ENCODE results near the gene HSD17B14. TPM values are rescaled to one million over a fixed set of nuclear protein-coding genes. Genes with fewer than 3 reads are reported as not detected.
A peak's percentile ranks its signal among the peaks of the same experiment; 100 is the strongest.
"Not testable (repeated sequence)": the region's sequence is repeated elsewhere in the genome, so short reads cannot be mapped to it uniquely, and the experiment has no call there.

The HSD17B14 gene
- total and polyA plus RNA-seq, 5 experiments from 2014 or later: 0.62 to 1.7 (median 0.95) TPM; not detected in 1

DNA sequence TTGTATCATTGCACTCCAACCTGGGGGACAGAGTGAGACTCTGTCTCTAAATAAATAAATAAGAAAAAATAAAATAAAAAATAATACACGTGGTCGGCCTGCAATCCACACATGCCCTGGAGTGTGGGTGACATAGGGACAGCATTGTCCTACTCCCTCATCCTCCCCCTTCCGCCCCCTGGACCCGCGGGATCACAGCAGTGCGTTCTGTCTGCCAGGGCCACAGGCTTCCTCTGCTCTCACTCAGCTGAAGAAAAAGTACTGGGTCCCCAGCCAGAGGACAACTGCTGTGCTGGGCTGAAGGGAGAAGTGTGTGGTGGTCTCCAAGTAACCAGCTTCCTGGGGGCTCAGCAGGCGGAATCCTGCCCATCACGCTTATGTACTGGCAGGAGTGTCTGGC is 31.8 kb downstream of the HSD17B14 start:
- H3K27ac Mint-ChIP-seq: no peak overlapping the region
- no peaks in the 10 kb centered on the region for H3K27me3 Mint-ChIP-seq

DNA sequence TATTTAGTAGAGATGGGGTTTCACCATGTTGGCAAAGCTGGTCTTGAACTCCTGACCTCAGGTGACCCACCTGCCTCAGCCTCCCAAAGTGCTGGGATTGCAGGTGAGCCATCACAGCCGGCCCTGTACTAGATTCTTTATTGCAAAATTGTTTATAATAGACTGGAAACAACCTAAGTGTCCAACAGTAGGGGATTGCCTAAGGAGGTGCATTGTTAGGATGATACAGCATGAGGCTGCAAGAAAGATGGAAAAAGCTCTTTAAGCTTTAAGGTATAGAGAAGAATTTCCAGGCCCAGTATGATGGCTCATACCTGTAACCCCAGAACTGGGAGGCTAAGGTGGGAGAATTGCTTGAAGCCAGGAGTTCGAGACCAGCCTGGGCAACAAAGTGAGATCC is 33.7 kb downstream of the HSD17B14 start:
- Mint-ChIP-seq H3K27ac (peak overlapping the region in 1 of 10 donors; percentile 47), H3K9me3 (no peaks in the 10 kb centered on the region), H3K27me3 (no peaks in the 10 kb centered on the region), H3K36me3 (peaks cover 0 to 2% (median 0%) of the 10 kb centered on the region in 3 donors), H3K4me1 (peaks cover 0 to 8% (median 4%) of the 10 kb centered on the region in 4 donors), H3K4me3 (no peak overlapping the region)
- no peak for ATAC-seq
- POLR2A ChIA-PET: interaction anchor here (0.8 kb wide), 1 partner anchor 82 kb away, joined by 3 read pairs; no protein-coding TSS in a partner anchor
- no peak for DNase-seq

More for the DNA sequence above, 31.8 kb downstream of the HSD17B14 start:
- H3K36me3 Mint-ChIP-seq: peaks cover 0 to 4% (median 0%) of the 10 kb centered on the region in 3 donors
- DNase-seq (no peak), ATAC-seq (no peak)
- no peaks in the 10 kb centered on the region for H3K9me3 Mint-ChIP-seq
- H3K4me1 Mint-ChIP-seq: peaks cover 6 to 19% (median 16%) of the 10 kb centered on the region in 4 donors
- POLR2A ChIA-PET: no interaction called here
- H3K4me3 Mint-ChIP-seq: no peak overlapping the region

DNA sequence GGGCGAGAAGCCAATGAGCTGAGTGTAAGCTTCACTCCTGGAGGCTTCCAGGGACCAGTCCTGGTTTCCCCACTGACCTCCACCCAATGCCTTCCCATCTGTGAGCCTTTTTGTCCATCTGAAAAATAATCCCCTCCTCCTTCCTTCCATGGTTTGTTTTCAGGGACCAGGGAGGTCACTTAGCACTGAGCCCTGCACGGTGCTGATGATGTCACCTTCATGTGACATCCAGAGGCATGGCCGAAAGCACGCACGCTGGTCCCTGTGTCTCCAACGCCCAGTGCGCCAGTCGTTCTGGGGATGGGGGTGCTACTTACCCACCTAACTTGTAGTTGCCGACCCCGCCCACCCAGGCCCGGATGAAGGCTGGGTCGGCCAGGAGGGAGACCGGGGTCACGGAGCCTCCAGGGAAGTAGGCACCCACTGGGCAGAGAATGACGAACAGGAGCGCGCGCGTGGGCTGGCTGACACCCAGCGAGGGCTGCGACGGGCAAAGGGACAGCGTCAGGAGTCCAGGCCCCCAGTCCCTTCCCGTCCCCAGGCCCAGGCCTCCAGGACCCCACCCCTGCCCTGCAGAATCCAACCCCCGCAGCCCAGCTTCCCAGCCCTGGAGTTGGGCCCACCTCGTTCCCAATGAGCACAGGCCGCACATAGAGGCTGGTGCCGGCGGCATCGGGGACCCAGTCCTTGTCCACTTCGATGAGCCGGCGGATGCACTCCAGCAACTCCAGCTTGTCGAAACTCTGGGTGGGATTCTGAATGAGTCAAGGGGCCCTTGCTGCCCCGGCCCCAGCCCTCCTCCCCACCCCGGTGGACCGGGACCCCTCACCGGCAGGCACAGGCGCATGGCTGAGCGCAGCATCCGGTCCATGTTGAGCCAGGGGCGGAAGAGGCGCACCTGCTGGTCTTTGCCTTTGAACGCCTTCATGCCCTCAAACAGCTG is 36.7 kb downstream of the HSD17B14 start:
- DNase-seq (no peak), ATAC-seq (no peak)
- POLR2A ChIA-PET: no interaction called here
- H3K4me3 Mint-ChIP-seq: no peak overlapping the region
- H3K4me1 Mint-ChIP-seq: peaks cover 6 to 10% (median 6%) of the 10 kb centered on the region in 4 donors
- peaks cover 0 to 3% (median 0%) of the 10 kb centered on the region in 3 donors for H3K36me3 Mint-ChIP-seq
- H3K9me3 Mint-ChIP-seq: no peaks in the 10 kb centered on the region
- no peak overlapping the region for H3K27ac Mint-ChIP-seq
- H3K27me3 Mint-ChIP-seq: no peaks in the 10 kb centered on the region

DNA sequence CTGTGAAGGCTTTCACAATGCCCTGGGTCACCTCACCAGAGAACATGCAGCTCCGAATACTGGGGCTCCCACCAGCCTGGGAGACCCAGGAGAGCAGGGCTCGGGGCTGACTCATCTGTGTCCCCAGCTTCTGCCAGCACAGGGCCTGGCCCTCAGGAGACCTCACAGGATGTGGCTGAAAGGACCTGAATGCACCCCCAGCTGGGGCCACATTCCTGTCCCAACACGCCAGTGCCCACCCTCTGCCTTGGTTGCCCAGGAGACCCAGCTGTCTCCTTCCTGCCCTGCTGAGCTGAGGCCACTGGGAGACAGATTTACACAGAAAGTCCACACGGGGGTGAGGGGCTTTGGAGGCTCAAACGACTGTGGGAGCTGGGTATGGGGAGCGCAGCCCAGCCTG is 37.4 kb downstream of the HSD17B14 start:
- Mint-ChIP-seq H3K4me1 (peaks cover 6 to 14% (median 7%) of the 10 kb centered on the region in 4 donors), H3K4me3 (no peak overlapping the region), H3K27me3 (no peaks in the 10 kb centered on the region), H3K36me3 (peaks cover 0 to 3% (median 0%) of the 10 kb centered on the region in 3 donors), H3K27ac (no peak overlapping the region), H3K9me3 (no peaks in the 10 kb centered on the region)
- ATAC-seq (no peak), DNase-seq (no peak)
- POLR2A ChIA-PET: interaction anchor here (0.5 kb wide), 1 partner anchor 1587 kb away, joined by 3 read pairs; no protein-coding TSS in a partner anchor

DNA sequence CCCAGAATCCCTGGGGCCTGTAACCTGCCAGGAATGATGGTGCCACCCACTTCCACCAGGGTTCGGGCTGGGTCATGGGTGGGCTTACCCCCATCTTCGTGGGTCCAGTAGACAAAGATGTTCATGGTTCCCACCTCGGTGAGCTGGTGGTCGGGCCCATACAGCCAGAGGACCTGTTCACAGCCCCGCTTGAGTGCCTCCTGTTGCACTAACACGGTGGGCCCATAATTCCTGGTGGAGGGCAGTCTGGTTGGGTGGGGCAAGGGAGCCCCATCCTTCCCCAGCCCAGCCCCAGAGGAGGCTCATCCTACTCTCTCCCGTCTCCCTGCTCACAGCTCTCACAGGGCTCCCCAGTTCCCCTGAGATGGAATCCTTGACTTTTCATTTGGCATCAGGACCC is 39.2 kb downstream of the HSD17B14 start:
- H3K9me3 Mint-ChIP-seq: no peaks in the 10 kb centered on the region
- peaks cover 0 to 3% (median 0%) of the 10 kb centered on the region in 3 donors for H3K36me3 Mint-ChIP-seq
- ATAC-seq (no peak), DNase-seq (no peak)
- H3K4me3 Mint-ChIP-seq: no peak overlapping the region
- peaks cover 6 to 14% (median 7%) of the 10 kb centered on the region in 4 donors for H3K4me1 Mint-ChIP-seq
- no peaks in the 10 kb centered on the region for H3K27me3 Mint-ChIP-seq
- POLR2A ChIA-PET: no interaction called here
- H3K27ac Mint-ChIP-seq: peak overlapping the region in 3 of 10 donors; percentile 35 to 83 (median 53)

DNA sequence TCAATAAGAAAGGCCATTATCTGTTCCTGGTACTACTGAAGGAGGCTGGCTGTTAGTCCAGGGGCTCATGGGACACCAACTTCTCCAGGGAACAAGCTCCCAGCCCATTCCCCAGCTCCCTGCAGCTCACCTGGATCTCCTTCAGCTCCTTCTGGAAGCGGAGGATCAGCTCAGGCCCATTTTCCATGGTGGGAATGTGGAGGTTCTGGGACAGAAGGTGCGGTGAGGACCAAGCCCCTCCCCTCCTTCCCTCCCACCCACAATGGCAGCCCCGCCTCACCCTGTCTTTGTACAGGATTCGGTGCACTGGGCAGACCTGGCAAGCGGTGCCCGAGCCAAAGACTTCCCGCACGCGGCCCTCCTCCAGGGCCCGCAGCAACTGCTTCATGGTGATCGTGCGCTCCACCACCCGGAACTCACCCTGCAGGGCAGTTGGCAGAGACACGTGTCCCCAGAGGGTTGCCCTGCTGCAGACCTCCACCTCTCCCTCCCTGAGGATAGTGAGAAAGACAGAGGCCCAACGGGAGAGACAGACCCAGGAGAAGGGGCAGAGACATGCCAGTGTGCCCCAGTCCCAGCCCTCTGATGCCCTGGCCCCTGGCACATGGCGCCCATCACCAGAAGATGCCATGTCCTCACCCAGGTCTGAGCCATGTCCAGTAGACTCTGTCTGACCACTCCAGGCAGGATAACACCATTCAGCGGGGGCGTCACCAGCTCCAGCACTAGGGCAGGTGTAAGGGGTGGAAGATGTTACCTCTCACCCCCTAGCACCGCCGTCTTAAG is 39.8 kb downstream of the HSD17B14 start:
- H3K4me1 Mint-ChIP-seq: peaks cover 6 to 14% (median 7%) of the 10 kb centered on the region in 4 donors
- H3K36me3 Mint-ChIP-seq: peaks cover 0 to 3% (median 0%) of the 10 kb centered on the region in 3 donors
- no peak overlapping the region for H3K4me3 Mint-ChIP-seq
- H3K27me3 Mint-ChIP-seq: no peaks in the 10 kb centered on the region
- peak overlapping the region in 1 of 10 donors; percentile 75 for H3K27ac Mint-ChIP-seq
- no peaks in the 10 kb centered on the region for H3K9me3 Mint-ChIP-seq
- POLR2A ChIA-PET: interaction anchor here (1.0 to 2.2 kb wide), 7 partner anchors 10 to 169 kb away, joined by 3 to 21 read pairs (median 7); partner anchors contain the start of genes BCAT2, FTL and HSD17B14
- ATAC-seq: no peak
- DNase-seq: no peak

DNA sequence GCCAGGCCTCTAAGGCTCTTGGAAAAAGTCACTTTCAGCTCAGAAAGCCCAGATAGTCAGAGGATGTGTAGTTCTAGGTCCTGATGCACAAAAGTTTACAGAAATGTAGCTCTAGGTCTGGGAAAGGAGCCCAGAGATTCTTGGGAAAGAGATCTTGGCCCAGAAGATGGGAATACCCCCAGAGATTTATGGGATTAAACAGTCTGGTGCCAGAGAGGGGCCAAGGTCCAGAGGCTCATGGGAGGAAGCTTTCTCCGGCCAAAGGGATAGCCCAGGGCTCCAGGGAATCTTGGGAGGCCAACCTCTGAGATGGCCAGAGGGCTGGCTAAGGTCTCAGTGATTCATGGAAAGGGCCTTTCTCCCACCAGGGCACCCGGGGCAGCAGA is 40.6 kb downstream of the HSD17B14 start:
- DNase-seq (no peak), ATAC-seq (no peak)
- Mint-ChIP-seq H3K36me3 (peaks cover 0 to 3% (median 0%) of the 10 kb centered on the region in 3 donors), H3K4me3 (peak overlapping the region; percentile 83 to 98 (median 95)), H3K27me3 (no peaks in the 10 kb centered on the region), H3K27ac (peak overlapping the region; percentile 61 to 97 (median 93)), H3K4me1 (peaks cover 6 to 14% (median 7%) of the 10 kb centered on the region in 4 donors), H3K9me3 (no peaks in the 10 kb centered on the region)
- POLR2A ChIA-PET: interaction anchor here (0.6 to 2.2 kb wide), 12 partner anchors 11 to 198 kb away, joined by 3 to 21 read pairs (median 4); partner anchors contain the start of genes BCAT2, CA11, DBP and FTL

DNA sequence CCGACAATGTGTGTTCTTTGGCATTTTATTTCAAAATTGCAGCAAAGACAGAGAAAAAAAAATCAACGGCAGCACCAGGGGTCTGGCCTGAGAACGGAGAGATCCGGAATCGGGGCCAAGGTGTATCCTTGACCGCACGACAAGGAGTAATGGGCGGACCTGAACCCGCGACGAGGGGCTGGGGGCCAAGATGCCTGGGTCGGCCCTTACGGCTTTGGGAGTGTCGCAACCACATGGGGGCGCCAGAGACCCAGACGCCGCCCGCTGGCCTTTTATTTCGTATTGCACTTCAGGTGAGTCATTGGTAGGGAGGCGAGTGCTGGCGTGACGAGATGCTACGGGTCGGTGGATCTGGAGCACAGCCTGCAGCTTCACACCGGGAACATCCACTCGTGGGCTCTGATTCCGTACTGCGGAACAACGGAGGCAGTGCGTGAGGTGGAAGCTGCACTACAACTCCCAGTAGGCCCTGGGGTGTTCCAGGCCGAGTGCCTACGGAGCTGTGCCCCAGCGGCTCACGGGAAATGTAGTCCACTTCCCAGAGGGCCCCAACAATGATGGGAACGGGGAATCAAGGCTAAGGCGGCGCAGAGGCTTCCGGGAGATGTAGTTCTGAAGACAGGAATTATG is 41.1 kb downstream of the HSD17B14 start:
- Mint-ChIP-seq H3K9me3 (no peaks in the 10 kb centered on the region), H3K27me3 (no peaks in the 10 kb centered on the region), H3K4me3 (peak overlapping the region; percentile 83 to 98 (median 95)), H3K27ac (peak overlapping the region; percentile 61 to 97 (median 93)), H3K36me3 (peaks cover 0 to 3% (median 0%) of the 10 kb centered on the region in 3 donors), H3K4me1 (peaks cover 6 to 14% (median 7%) of the 10 kb centered on the region in 4 donors)
- DNase-seq: peak; percentile 76 to 91 (median 78)
- POLR2A ChIA-PET: interaction anchor here (0.6 to 2.2 kb wide), 12 partner anchors 12 to 199 kb away, joined by 3 to 21 read pairs (median 4); partner anchors contain the start of genes BCAT2, CA11, DBP and FTL
- peak; percentile 98 for ATAC-seq

DNA sequence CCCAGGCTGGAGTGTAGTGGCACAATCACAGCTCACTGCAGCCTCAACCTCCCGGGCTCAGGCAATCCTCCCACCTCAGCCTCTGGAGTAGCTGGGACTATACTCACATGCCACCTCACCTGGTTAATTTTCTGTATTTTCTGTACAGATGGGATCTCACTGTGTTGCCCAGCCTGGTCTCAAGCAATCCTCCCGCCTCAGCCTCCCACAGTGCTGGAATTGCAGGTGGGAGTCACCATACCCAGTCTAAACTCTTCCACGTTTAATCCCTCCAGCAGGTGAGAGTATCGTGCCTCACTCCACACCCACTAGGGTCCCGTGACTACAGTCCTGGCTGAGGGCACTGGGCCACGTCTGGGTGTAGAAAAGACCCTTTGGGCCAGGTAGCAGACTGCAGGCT is 42.0 kb downstream of the HSD17B14 start:
- no peaks in the 10 kb centered on the region for H3K9me3 Mint-ChIP-seq
- peak overlapping the region in 7 of 10 donors; percentile 26 to 98 (median 91) for H3K4me3 Mint-ChIP-seq
- H3K27me3 Mint-ChIP-seq: no peaks in the 10 kb centered on the region
- DNase-seq: no peak
- POLR2A ChIA-PET: interaction anchor here (0.6 to 2.2 kb wide), 3 partner anchors 43 to 171 kb away, joined by 5 to 21 read pairs (median 12); partner anchors contain the start of genes FTL and HSD17B14
- H3K4me1 Mint-ChIP-seq: peaks cover 6 to 14% (median 6%) of the 10 kb centered on the region in 4 donors
- ATAC-seq: no peak
- peak overlapping the region in 4 of 10 donors; percentile 38 to 92 (median 74) for H3K27ac Mint-ChIP-seq
- peaks cover 0 to 2% (median 0%) of the 10 kb centered on the region in 3 donors for H3K36me3 Mint-ChIP-seq

DNA sequence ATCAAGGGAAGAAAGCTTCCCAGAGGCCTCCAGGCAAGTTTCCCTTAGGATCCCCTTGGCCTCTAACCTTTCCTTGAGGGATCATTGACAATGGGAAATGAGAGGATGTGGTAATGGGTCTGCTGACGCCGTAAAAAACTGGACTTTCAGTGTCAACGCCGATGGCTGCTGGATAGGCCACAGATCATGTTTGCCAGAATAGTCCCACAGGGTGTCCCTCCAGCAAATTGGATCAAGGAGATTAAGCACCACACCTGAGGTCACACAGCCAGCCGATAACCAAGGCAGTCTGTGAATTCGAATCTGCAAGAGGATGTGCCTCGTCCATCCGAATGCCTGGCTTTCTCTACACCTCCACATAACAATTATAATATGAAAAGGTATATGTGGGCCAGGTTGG is 43.0 kb downstream of the HSD17B14 start:
- ATAC-seq (no peak), DNase-seq (no peak)
- POLR2A ChIA-PET: interaction anchor here (0.6 to 0.9 kb wide), 2 partner anchors 49 to 53 kb away, joined by 3 to 4 read pairs; no protein-coding TSS in a partner anchor
- no peak overlapping the region for H3K4me3 Mint-ChIP-seq
- H3K4me1 Mint-ChIP-seq: peaks cover 6 to 14% (median 6%) of the 10 kb centered on the region in 4 donors
- no peak overlapping the region for H3K27ac Mint-ChIP-seq
- peaks cover 0 to 2% (median 0%) of the 10 kb centered on the region in 3 donors for H3K36me3 Mint-ChIP-seq
- H3K9me3 Mint-ChIP-seq: no peaks in the 10 kb centered on the region
- H3K27me3 Mint-ChIP-seq: no peaks in the 10 kb centered on the region

DNA sequence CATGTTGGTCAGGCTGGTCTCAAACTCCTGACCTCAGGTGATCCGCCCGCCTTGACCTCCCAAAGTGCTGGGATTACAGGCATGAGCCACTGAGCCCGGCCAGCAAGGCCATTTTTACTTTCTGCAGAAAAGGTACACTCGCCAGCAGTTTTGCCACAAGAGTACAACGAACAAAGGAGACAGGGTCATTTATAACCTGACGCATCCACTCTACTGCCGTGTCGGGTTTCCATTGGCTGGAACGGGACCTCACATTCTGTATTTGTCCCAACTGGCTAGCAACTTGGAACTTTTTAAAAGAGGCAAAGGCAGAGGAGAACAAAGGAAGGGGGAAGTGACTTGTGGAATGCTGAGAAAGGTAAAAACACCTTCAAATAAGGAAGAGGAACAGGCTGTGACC is 49.0 kb downstream of the HSD17B14 start:
- ATAC-seq, H3K4me1 Mint-ChIP-seq, H3K36me3 Mint-ChIP-seq, H3K9me3 Mint-ChIP-seq, H3K4me3 Mint-ChIP-seq, H3K27ac Mint-ChIP-seq, DNase-seq: not testable (repeated sequence)
- peaks cover 0 to 12% (median 3%) of the 10 kb centered on the region in 5 donors for H3K27me3 Mint-ChIP-seq
- POLR2A ChIA-PET: interaction anchor here (1.0 kb wide), 1 partner anchor 55 kb away, joined by 4 read pairs; no protein-coding TSS in a partner anchor

Data from naive thymus-derived CD8-positive, alpha-beta T cell (primary cell).